NCI-H524 treated with DMSO at 0.1 percent for 48 hours (cell line): ENCODE data around the gene MIA.
"Not testable (repeated sequence)": the region's sequence is repeated elsewhere in the genome, so short reads cannot be mapped to it uniquely, and the experiment has no call there.

ENCODE experiments used
- DNase-seq: peaks from one replicate; lab custom pipeline; 2025; lab: John Stamatoyannopoulos, UW

The MIA gene

DNA sequence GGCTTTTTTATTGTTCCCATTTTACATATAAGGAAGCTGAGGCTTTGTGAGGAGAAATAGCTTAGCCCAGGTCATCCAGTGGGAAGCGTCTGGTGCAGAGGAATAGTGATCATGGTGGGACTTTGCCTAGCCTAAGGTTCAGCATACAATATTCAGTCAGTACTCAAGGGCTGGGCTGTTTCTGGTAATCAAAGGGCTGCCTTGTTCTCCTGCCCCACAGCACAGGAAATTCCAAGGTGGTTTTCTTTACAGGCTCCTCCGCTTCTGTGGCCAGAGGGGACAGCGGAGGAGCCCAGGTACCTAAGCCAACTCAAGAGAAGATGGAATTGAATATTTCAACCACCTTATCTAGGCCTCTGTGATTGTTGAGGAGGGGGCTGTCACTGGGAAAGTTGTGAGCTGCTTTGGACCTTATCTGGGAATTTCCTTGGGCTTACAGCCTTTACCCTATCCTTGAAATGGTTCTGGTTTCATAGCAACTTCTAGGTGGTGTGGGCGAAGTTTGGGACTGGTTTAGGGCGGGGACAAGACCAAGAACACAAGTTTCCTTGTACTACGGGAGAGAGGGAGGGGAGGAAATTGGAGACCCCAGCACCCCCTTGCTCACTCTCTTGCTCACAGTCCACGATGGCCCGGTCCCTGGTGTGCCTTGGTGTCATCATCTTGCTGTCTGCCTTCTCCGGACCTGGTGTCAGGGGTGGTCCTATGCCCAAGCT is at the start of gene MIA:
Gene MIA, plus strand, starts transcription at position 606 of the 716 bp plus-strand sequence. Its CDS starts 22 bp downstream, at position 628.
- no peak for DNase-seq

GRCh38 chr19:40726279-40726678 is 49.0 kb upstream of the MIA start:
- DNase-seq: no peak

DNA sequence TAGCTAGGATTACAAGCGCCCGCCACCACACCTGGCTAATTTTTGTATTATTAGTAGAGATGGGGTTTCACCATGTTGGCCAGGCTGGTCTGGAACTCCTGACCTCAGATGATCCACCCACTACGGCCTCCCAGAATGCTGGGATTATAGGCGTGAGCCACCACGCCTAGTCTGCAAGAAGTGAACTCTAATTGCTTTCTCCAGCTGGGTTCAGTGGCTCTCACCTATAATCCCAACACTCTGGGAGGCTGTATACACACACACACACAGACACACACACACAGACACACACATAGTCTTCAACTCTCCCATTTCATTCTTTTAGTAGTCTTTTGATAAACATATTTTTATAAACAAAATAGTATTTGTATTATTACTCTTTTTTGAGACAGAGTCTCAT is 45.3 kb upstream of the MIA start:
- not testable (repeated sequence) for DNase-seq

GRCh38 chr19:40732304-40732703 is 43.0 kb upstream of the MIA start:
- DNase-seq: not testable (repeated sequence)

DNA sequence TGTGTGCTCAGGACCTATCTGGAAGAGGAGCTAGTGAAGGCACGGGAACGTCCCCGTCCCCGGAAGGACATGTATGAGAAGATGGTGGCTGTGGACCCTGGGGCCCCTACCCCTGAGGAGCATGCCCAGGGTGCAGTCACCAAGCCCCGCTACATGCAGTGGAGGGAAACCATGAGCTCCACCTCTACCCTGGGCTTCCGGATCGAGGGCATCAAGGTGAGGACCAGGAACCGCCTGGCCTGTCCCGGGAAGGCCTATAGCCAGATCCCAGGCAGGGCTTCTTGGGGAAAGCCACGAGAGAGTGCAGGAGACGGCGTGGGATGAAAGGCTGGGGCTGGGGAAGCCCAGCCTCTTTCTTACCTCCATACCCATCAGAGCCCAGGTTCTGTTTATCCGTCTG is 42.2 kb upstream of the MIA start:
- no peak for DNase-seq

DNA sequence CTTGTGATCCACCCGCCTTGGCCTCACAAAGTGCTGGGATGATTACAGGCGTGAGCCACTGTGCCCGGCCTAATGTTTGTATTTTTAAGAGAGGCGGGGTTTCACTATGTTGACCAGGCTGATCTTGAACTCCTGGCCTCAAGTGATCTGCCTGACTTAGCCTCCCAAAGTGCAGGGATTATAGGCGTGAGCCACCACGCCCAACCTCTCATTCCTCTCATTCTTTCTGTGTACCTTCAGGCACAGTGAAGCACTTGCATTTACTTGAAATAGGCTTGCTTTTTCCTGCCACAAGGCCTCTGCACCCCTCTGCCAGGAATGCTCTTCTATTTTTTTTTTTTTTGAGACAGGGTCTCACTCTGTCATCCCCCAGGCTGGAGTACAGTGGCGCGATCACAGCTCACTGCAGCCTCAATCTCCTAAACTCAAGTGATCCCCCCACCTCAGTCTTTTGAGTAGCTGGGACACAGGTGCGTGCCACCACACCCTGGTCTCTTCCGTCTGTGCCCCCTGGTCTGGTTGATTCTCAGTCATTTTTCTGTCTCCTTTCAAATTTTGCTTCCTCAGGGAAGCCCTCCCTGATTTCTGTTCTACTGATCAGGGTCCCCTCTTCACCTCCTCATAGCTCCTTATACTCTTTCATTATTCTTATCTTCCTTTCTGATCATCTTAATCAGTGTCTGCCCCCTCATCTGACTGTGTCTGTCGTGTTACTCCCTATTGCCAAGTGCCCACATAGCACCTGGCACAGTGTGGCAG is 40.1 kb upstream of the MIA start:
- DNase-seq: no peak

GRCh38 chr19:40736661-40737060 is 38.7 kb upstream of the MIA start:
- no peak for DNase-seq

- no peak for DNase-seq
These were observed 38.1 kb upstream of the MIA start for GRCh38 chr19:40737102-40737644.

DNA sequence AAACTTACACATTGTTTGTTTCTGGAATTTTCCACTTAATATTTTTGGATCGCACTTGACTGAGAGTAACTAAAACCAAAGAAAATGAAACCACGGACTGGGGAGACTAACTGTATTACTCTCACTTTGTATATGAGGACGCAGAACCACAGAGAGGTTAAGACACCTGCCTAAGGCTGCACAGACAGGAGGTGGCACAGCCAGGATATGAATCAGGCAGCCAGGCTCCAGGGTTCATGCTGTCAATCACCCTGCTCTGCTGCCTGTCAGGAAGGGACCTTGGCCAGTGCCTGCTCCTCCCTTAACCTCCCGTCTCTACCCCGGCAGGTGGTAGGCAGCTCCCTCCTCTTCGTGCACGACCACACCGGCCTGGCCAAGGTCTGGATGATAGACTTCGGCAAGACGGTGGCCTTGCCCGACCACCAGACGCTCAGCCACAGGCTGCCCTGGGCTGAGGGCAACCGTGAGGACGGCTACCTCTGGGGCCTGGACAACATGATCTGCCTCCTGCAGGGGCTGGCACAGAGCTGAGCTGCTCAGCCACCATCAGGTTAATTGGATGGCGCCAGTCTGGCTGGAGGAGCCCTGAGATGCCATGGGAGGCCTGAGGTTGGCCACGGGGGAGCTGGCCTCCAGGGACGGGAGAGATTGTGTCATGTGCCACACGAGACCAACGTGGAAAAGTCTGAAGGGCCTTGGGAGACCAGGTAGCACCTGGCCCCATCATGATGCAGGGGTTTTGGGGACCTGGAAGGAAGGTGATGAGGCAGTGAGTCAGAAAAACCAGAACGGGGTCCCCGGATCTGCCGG is 36.1 kb upstream of the MIA start:
- DNase-seq: no peak

- DNase-seq: no peak
These were observed 35.2 kb upstream of the MIA start for GRCh38 chr19:40739871-40740703.

DNA sequence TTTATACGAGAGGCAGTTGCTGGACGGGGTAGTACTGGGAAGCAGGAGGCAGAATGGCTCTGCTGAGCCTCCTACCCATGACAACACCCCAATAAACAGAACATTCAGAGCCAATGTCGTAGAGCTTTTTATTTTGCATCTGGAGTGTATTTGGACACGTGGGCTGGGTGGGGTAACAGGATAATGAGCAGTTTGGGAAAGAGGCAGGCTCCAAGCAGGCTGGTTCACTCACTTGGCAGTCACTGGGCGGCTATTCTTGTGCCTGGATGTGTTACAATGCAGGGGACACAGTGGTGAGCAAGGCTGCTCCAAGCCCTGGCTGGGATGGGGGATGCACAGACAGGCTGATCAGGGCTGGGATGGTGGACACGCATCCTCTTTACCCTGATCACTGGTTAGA is 34.6 kb upstream of the MIA start:
- no peak for DNase-seq

DNA sequence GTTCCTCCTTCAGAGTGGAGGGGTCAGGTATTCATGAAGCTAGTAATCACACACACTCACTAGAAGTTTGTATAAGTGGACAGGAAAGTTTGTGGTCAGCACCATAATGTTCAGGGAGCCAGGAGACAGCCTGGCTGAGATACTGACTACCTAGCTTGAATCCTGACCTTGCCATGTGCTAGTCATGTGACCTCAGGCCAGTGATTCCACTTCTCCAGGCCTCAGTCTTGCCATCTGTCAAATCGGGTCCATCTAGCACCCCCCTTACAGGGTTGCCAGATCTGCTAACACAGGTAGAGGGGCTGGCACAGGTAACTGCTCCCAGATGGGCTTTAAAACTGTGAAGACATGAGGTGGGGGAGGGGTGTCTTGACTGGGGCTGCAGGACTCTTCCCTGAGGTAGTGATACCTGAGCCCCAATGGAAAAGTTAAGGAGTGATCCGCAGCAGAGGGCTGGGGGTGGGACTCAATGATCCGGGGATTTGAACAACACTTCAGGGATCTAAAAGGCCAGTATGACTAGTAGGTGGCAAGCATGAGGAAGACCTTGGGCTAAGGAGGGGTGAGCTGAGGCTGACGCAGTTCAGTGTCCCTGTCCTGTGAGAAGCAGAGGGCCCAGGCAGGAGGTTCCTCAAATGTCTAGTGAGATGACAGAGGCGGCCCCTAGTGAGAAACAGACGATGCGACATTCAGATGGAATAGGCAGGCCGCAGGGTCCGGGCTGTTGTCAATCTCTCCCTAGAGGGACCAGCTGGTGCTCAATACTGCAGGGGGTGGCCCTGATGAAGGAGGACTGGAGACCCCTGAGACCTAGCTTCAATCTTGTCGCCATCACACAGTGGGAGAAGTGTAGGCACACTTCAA is 33.6 kb upstream of the MIA start:
- no peak for DNase-seq

DNA sequence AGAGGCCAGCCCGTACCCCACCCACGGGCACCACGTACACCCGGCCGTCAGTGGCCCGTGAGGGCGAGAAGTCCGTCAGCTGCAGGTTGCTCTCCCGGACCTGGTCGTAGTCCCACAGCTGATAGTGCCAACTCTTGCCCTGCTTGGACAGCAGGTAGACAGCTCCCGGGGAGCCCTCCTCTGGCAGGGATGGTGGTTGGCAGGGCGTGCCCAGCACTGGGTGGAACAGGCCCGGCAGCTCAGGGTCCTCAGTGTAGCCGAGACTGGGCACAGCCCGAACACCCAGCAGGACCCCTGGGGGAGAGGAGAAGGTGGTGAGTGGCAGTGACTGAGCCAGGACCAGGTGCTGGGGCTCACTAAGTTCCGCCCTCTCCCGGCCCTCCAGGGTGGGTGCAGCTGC is 32.8 kb upstream of the MIA start:
- no peak for DNase-seq

DNA sequence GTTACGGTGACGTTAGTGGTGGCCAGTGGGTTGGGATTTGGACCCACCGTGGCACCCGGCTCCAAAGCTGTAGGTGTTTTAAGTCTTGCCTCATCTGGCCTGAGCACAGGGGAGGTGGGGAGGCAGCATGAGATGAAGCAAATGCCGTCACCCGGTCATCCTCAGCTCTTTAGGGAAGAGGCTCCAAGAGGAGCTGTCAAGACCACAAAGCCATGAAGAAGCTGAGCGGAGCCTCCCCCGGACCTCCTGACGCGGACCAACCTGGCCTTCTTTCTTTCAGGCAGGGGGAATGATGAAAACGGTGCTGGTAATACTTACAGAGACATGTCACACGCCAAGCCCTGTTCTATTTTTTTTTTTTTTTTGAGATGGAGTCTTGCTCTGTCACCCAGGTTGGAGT is 32.4 kb upstream of the MIA start:
- no peak for DNase-seq

GRCh38 chr19:40743926-40744325 is 31.4 kb upstream of the MIA start:
- DNase-seq: no peak

GRCh38 chr19:40744554-40745401 is 30.5 kb upstream of the MIA start:
- no peak for DNase-seq

- no peak for DNase-seq
These were observed 29.9 kb upstream of the MIA start for GRCh38 chr19:40745402-40745780.

DNA sequence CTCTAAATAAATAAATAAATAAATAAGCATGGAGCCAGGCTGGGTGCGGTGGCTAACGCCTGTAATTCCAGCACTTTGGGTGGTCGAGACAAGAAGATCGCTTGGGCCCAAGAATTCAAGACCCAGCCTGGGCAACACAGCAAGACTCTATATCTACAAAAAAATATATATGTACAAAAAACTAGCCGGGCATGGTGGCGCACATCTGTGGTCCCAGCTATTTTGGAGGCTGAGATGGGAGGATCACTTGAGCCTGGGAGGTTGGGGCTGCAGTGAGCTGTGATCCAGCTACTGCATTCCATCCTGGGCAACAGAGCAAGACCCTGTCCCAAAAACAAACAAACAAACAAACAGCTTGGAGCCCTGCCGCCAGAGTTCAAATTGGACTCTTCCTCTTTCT is 27.8 kb upstream of the MIA start:
- no peak for DNase-seq

- DNase-seq: peak; percentile 99
These were observed 25.1 kb upstream of the MIA start, which contains the start of gene ACTMAP for GRCh38 chr19:40750058-40750873. ACTMAP (minus strand) TSS chr19:40750477; CDS start chr19:40749803, 674 bp downstream.
